MM.1S (cell line): ENCODE data around the gene SIAE.

Source experiments
- DNase-seq: peaks from one replicate; pipeline ENCODE4 v3.0.0-alpha.2; 2015
- H2AFZ ChIP-seq: fragments of 300-600 bp; sonication (generic); 2 replicates; pipeline ENCODE4 v1.6.0; 2016; ENCODE audit warnings: antibody characterized with exemption, low read length
- H3F3A ChIP-seq: fragments of 300-600 bp; sonication (generic); 2 replicates; pipeline ENCODE4 v1.6.1; 2016; ENCODE audit warnings: mild to moderate bottlenecking, antibody characterized with exemption, low read length, moderate library complexity, mixed read lengths; ENCODE audit not compliant: insufficient read depth
- H3K27ac ChIP-seq: fragments of 300-600 bp; sonication (generic); 2 replicates; pipeline ENCODE4 v1.5.1; 2016; ENCODE audit warnings: mild to moderate bottlenecking, low read length
- H3K27me3 ChIP-seq: fragments of 300-600 bp; sonication (generic); replicated peaks from 2 replicates; pipeline ENCODE4 v1.6.0; 2016; ENCODE audit warnings: low read length; ENCODE audit not compliant: insufficient read depth
- H3K36me3 ChIP-seq: fragments of 300-600 bp; sonication (generic); replicated peaks from 2 replicates; pipeline ENCODE4 v1.6.1; 2016; ENCODE audit warnings: mild to moderate bottlenecking, low read length, mixed read lengths; ENCODE audit not compliant: insufficient read depth
- H3K4me1 ChIP-seq: fragments of 300-600 bp; sonication (generic); 2 replicates; pipeline ENCODE4 v1.6.1; 2016; ENCODE audit warnings: low read length, mixed read lengths
- H3K4me2 ChIP-seq: fragments of 300-600 bp; sonication (generic); 2 replicates; pipeline ENCODE4 v1.6.0; 2016; ENCODE audit warnings: low read depth, low read length
- H3K4me3 ChIP-seq: fragments of 300-600 bp; sonication (generic); 2 replicates; pipeline ENCODE4 v1.5.1; 2016; ENCODE audit warnings: low read length, mixed read lengths
- H3K79me2 ChIP-seq: fragments of 300-600 bp; sonication (generic); 2 replicates; pipeline ENCODE4 v1.6.1; 2016; ENCODE audit warnings: mixed run types, low read length, mixed read lengths
- H3K9ac ChIP-seq: fragments of 300-600 bp; sonication (generic); 2 replicates; pipeline ENCODE4 v1.6.1; 2016; ENCODE audit warnings: low read length, mixed read lengths
- H3K9me2 ChIP-seq: fragments of 300-600 bp; sonication (generic); replicated peaks from 2 replicates; pipeline ENCODE4 v1.6.1; 2016; ENCODE audit warnings: mild to moderate bottlenecking, low read length, mixed read lengths; ENCODE audit not compliant: insufficient read depth
- H3K9me3 ChIP-seq: fragments of 300-600 bp; sonication (generic); replicated peaks from 2 replicates; pipeline ENCODE4 v1.6.1; 2016; ENCODE audit warnings: mild to moderate bottlenecking, low read length, mixed read lengths; ENCODE audit not compliant: insufficient read depth
- H4K20me1 ChIP-seq: fragments of 300-600 bp; sonication (generic); 2 replicates; pipeline ENCODE4 v1.6.1; 2016; ENCODE audit warnings: mild to moderate bottlenecking, low read length, moderate library complexity, mixed read lengths; ENCODE audit not compliant: insufficient read depth
- CTCF ChIP-seq: fragments of 300-600 bp; sonication (generic); IDR thresholded peaks from 2 replicates; pipeline ENCODE4 v1.5.1; 2016; ENCODE audit warnings: antibody characterized with exemption, low read length, mixed read lengths
- EZH2 ChIP-seq: fragments of 300-600 bp; sonication (generic); optimal IDR thresholded peaks from 2 replicates; pipeline ENCODE3; 2017; ENCODE audit warnings: low read depth, mild to moderate bottlenecking, antibody characterized with exemption, low read length, mixed read lengths
- EZH2phosphoT487 ChIP-seq: fragments of 300-600 bp; sonication (generic); IDR thresholded peaks from 2 replicates; pipeline ENCODE4 v1.6.1; 2018; ENCODE audit warnings: antibody characterized with exemption, low read length

SIAE gene

GRCh38 chr11:124663861-124664260 lies 9.7 kb downstream of the SIAE start:
- H3K79me2 ChIP-seq, result no peaks in the 10 kb centered on the region
- no peaks in the 10 kb centered on the region for H3K36me3 ChIP-seq
- H3K27ac ChIP-seq, result no peak overlapping the region
- H2AFZ ChIP-seq, result no peak overlapping the region
- H3K9ac ChIP-seq, result no peak overlapping the region
- H3K9me2 ChIP-seq, result no peaks in the 10 kb centered on the region
- H3K4me3 ChIP-seq, result no peak overlapping the region
- no peaks in the 10 kb centered on the region for H3F3A ChIP-seq
- TF ChIP-seq EZH2phosphoT487 (no peak), CTCF (no peak), EZH2 (no peak)
- no peaks in the 10 kb centered on the region for H4K20me1 ChIP-seq
- no peak overlapping the region for H3K4me2 ChIP-seq
- no peaks in the 10 kb centered on the region for H3K4me1 ChIP-seq
- no peaks in the 10 kb centered on the region for H3K9me3 ChIP-seq
- H3K27me3 ChIP-seq, result no peaks in the 10 kb centered on the region
- DNase-seq, result no peak

GRCh38 chr11:124662106-124662505 lies 11.4 kb downstream of the SIAE start:
- Histone ChIP-seq H3K4me3 (no peak overlapping the region), H3K9ac (no peak overlapping the region), H3K4me1 (no peaks in the 10 kb centered on the region), H3K9me3 (no peaks in the 10 kb centered on the region), H3K27ac (no peak overlapping the region), H3K9me2 (no peaks in the 10 kb centered on the region), H3K36me3 (no peaks in the 10 kb centered on the region), H3K79me2 (no peaks in the 10 kb centered on the region), H3K4me2 (no peak overlapping the region), H3F3A (no peaks in the 10 kb centered on the region), H2AFZ (no peak overlapping the region), H3K27me3 (no peaks in the 10 kb centered on the region), H4K20me1 (no peaks in the 10 kb centered on the region)
- no peak for TF ChIP-seq EZH2phosphoT487
- no peak for TF ChIP-seq CTCF
- no peak for TF ChIP-seq EZH2
- DNase-seq, result no peak

GRCh38 chr11:124661553-124661952 lies 12.0 kb downstream of the SIAE start:
- DNase-seq, result no peak
- H3K9me2 ChIP-seq, result no peaks in the 10 kb centered on the region
- H2AFZ ChIP-seq, result no peak overlapping the region
- H3K4me1 ChIP-seq, result no peaks in the 10 kb centered on the region
- H3K9me3 ChIP-seq, result no peaks in the 10 kb centered on the region
- H3K4me3 ChIP-seq, result no peak overlapping the region
- H3K9ac ChIP-seq, result no peak overlapping the region
- H4K20me1 ChIP-seq, result no peaks in the 10 kb centered on the region
- H3K27me3 ChIP-seq, result no peaks in the 10 kb centered on the region
- H3K27ac ChIP-seq, result no peak overlapping the region
- no peaks in the 10 kb centered on the region for H3F3A ChIP-seq
- no peaks in the 10 kb centered on the region for H3K36me3 ChIP-seq
- no peak for TF ChIP-seq EZH2phosphoT487
- no peak for TF ChIP-seq EZH2
- TF ChIP-seq CTCF, result no peak
- H3K79me2 ChIP-seq, result no peaks in the 10 kb centered on the region
- no peak overlapping the region for H3K4me2 ChIP-seq
